ENCODE measurements around the gene POLR2A.

The POLR2A gene

DNA sequence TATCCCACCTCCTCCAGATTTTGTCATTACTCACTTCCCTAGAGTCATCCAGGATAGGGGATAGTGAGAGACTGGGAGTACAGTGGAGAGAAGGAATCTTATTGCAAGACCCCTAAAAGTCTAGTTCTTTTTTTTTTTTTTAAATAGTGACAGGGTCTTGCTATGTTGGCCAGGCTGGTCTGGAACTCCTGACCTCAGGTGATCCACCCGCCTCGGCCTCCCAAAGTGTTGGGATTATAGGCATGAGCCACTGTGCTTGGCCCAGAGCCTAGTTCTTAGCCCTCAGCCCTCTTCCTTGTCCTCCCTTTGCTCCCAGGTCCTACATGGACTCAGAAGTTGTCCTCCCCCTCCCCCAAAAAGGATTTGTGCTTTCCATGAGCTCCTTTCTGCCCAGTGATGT, 42.0 kb upstream of the POLR2A start:
- no peak for DNase-seq (ENCODE audit: low read depth in 1 of 2, low spot score in 1 of 2)
- no peak for TF ChIP-seq JUND (IDR thresholded peaks at IDR 0.05; ENCODE audit: low read depth)
- in situ Hi-C loops (cut with HindIII; ENCODE audit: low pct_unique_long_range_greater_than_20kb, low sequenced_read_pairs) = no loop called here

DNA sequence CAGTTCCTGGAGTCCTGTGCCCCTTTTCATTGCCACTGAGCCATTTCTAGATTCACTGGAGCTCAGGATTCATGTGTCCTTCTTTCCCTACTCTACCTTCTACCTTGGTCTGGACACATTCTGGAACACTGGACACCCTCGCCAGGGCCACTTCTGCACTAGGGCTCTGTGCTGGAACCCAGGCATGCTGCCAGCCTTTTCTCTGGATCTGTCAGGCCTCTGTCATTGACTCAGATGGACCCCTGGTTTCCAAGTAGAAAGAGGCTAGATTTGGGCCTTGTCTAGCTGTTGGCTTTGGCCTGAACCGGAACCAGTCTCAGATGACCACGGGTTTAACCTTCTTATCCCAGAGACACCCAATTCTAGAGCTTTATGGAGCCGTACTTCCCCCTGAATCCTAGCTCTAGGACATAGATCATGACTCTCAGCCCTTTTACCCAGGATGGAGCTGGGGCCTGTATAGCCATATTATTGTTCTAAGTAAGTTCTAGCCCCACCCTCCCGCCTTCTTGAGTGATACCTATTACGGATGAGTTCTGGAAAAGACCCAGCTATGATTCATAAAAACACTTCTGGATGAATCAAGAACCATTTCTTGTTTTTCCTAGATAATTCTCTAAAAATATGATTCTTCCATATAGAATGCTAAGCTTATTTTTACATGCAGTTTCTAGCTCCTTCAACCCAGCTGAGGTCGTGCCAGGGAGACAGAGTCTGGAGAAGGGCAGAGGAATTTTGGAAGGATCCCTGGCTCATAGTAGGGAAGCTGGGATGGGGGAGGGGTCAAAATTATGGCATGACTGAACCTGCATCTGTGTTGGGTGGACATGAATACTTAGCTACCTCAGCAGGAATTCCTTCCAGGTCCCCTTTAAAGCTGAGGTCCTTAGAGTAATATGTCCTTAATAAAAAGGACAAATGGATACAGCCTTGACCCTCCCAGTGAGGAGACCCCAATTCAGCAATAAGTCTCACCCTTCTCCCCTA, 40.4 kb upstream of the POLR2A start:
- in situ Hi-C loops (cut with HindIII; ENCODE audit: low pct_unique_long_range_greater_than_20kb, low sequenced_read_pairs) = no loop called here
- TF ChIP-seq JUND (IDR thresholded peaks at IDR 0.05; ENCODE audit: low read depth) = no peak
- no peak for DNase-seq (ENCODE audit: low read depth in 1 of 2, low spot score in 1 of 2)

DNA sequence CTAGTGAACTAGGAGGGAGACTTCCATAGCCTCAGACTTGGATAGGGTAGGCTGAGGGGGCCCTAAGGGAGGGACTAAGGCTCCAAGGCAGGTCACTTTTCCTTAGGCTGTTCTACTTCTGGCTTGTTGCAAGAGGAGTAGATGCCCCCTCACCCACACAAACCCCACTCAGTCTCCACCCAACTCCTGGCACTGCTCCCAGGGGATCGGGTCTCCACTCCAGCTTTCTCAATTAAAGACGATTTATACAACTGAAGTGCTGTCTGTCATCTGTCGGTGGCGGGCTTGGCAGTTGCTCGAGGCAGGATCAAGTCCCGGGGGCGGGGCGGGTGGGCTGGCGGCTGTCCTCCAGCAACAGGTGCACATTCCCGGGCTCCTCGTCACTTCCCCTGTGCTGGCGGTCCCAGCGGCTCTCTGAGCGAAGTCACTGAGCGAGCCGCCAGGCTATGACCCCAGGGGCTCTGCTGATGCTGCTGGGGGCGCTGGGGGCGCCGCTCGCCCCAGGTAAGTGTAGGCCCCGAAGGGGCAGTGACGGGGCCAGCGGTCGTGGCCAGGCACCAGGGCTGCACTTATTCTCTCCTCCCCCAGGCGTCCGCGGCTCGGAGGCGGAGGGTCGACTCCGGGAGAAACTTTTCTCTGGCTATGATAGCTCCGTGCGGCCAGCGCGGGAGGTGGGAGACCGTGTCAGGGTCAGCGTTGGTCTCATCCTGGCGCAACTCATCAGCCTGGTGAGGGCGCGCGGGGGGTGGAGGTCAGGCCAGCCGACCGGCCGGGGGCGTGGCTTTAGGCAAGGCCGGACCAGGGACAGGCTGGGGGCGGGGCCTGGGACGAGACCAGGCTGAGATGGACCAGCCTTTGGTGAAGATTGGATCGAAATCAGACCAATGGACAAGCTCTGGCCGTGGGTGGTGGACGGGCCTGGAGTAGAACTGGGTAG, 39.2 kb upstream of the POLR2A start, which contains the start of gene CHRNB1:
TSS of gene CHRNB1 (plus strand) at position 380 of the 937 bp plus-strand sequence. CDS start at position 447, 67 bp downstream.
- TF ChIP-seq JUND (IDR thresholded peaks at IDR 0.05; ENCODE audit: low read depth) = no peak
- in situ Hi-C loops (cut with HindIII; ENCODE audit: low pct_unique_long_range_greater_than_20kb, low sequenced_read_pairs) = no loop called here
- DNase-seq (ENCODE audit: low read depth in 1 of 2, low spot score in 1 of 2) = no peak

DNA sequence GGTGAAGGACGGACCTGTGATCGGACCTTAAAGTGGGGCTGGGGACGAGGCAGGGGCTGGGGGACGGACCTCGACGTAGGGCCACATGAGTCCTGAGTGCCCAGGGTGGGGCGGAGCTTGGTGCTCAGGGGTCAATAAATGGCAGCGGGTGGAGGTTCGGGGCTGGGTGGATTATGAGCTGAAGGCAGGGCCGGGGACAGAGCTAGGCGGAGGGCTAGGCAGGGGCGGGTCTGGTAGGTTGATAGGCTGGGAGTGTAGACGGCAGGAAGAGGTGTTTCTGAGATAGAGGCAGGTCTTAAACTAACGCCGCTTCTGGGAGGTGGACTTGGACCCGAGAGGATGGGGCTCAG, 38.6 kb upstream of the POLR2A start:
- no peak for DNase-seq (ENCODE audit: low read depth in 1 of 2, low spot score in 1 of 2)
- in situ Hi-C loops (cut with HindIII; ENCODE audit: low pct_unique_long_range_greater_than_20kb, low sequenced_read_pairs) = no loop called here
- no peak for TF ChIP-seq JUND (IDR thresholded peaks at IDR 0.05; ENCODE audit: low read depth)

DNA sequence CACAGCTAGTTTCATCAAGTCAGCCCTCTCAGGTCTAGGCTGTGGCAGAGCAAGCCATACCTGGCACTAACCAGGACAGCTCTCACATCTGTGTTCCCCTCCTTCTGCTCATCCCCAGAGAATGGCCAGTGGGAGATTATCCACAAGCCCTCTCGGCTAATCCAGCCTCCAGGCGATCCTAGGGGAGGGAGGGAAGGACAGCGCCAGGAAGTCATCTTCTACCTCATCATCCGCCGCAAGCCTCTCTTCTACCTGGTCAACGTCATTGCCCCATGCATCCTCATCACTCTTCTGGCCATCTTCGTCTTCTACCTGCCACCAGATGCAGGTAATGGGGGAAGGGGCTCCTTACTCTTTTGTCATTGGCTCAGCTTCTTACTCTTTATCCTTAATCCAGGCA, 35.7 kb upstream of the POLR2A start:
- no peak for TF ChIP-seq JUND (IDR thresholded peaks at IDR 0.05; ENCODE audit: low read depth)
- in situ Hi-C loops (cut with HindIII; ENCODE audit: low pct_unique_long_range_greater_than_20kb, low sequenced_read_pairs) = no loop called here
- DNase-seq (ENCODE audit: low read depth in 1 of 2, low spot score in 1 of 2) = no peak

DNA sequence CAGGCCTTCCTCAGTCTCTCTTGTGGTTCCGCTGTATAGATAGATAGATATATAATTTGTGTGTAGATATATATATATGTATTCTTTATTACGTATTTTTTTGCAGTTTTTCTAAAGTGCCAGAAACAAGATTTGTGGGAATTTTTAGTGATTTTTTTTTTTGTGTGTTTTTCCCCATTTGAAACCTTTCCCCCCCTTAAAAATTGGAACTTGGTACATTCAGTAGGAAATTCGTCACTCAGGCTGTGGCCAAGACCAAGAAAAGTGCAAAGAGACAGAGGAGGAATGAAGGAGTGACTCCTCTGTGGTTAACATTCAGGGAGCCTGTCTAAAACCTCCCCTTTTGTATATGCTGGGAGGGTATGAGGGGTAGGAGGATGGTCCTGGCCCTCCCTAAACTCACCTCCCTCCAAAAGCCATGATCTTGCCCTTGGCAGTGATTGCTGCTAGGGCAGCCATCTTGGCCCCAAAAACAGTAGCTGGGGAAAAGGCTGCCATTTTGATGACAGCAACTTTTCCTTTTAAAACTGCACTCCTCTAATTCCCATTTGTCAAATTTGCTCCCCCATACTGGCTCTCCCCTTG, 24.1 kb upstream of the POLR2A start:
- TF ChIP-seq JUND (IDR thresholded peaks at IDR 0.05; ENCODE audit: low read depth) = no peak
- in situ Hi-C loops (cut with HindIII; ENCODE audit: low pct_unique_long_range_greater_than_20kb, low sequenced_read_pairs) = no loop called here
- no peak for DNase-seq (ENCODE audit: low read depth in 1 of 2, low spot score in 1 of 2)

DNA sequence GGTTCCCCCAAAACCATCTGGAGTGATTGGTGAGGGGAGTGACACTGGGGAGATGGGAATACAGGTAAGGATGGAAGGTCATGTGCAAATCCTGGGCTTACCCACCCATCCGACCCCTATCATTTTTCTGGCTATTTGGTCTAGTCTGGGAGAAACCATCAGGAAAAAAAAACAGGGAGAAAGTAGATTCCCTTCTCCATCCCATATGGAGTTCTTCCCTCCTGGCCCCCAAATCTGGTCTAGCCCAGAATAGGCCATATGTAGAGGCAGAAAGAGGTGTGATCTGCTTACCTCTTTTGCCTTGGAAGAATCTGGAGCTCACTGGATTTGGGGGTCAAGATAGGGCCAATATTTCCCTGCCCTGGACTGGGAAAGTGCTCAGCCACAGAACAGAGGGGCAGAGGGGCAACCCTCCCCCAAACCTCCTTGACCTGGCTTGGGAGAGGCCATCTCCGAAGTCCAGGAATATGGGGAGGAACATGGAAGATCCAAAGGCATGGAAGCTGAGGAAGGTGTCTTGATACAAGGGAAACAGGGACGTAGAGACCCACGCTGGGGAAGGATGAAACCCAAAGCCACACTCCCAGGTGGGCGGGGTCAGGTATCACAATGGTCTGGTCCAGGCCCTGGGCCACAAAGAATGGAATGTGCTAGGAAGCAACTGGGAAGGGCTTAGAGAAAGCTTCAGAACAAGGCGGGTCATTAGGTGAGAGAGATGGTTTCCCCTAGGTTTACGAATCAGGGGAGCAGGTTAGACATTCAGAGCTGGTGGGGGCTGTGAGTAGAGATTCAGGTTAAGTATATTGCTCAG, 23.1 kb upstream of the POLR2A start:
- in situ Hi-C loops (cut with HindIII; ENCODE audit: low pct_unique_long_range_greater_than_20kb, low sequenced_read_pairs) = no loop called here
- no peak for TF ChIP-seq JUND (IDR thresholded peaks at IDR 0.05; ENCODE audit: low read depth)
- no peak for DNase-seq (ENCODE audit: low read depth in 1 of 2, low spot score in 1 of 2)

DNA sequence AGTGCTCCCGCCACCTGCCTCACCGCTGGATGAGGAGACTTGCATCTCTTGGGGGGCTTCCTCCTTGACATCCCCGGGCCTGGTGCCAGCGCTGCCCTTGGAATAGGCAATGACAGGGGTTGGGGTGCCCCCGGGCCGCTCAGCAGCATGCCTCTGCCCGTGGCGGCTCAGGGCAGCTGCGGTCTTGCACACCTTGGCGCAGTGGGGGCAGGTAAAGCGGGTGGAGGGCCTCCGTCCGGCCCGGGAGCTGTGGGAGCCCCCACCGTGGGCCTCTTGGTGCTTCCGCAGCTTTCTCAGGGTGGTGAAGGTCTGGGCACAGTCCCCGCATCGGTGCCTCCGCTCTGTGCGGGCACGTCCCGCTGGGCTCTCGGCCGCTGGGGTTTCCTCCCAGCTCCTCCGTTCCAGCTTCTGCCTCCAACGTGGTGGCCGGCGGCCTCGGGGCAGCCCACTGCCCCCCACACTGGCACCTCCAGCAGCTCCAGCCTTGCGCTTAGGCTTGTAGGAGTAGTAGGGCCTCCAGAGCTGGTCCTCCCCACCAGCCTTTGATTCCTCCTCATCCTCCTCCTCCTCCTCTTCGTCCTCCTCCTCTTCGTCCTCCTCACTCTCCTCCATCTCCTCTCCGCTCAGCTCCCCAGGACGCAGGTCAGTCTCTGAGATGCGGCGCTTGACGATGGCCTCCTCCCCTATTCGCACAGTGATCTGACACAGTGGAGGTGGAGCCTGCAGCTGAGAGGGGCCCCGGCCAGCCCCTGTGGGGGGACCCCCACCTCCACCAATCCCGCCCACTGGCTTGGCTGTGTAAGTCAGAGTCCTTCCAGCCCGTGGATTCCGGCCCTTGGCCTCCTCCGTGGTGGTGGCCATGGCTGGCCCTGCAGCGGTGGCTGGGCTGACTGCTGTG, 21.4 kb upstream of the POLR2A start:
- TF ChIP-seq JUND (IDR thresholded peaks at IDR 0.05; ENCODE audit: low read depth) = no peak
- no peak for DNase-seq (ENCODE audit: low read depth in 1 of 2, low spot score in 1 of 2)
- in situ Hi-C loops (cut with HindIII; ENCODE audit: low pct_unique_long_range_greater_than_20kb, low sequenced_read_pairs) = no loop called here

DNA sequence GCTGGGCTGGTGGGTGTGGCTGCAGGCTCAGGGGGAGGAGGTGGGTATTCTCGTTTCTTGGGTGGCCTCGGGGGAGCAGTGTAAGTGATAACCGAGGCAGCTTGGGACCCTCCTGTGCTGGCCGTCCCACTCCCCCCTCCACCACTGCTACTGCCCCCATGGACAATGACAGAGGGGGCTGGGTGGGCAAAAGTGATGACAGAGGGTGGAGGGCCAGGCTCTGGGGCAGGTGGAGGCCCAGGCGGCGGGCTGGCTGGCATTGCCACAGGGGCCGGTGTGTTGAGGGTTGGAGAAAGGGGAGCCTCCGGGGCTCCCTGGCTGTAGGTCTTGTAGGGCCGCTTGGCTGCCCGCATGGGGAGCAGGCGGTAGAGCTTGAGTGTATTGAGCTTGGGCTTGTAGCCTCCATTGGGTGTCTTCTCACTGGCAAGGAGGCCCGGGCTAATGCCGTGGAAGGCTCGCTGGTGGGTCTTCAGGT, 20.8 kb upstream of the POLR2A start:
- in situ Hi-C loops (cut with HindIII; ENCODE audit: low pct_unique_long_range_greater_than_20kb, low sequenced_read_pairs) = no loop called here
- TF ChIP-seq JUND (IDR thresholded peaks at IDR 0.05; ENCODE audit: low read depth) = no peak
- DNase-seq (ENCODE audit: low read depth in 1 of 2, low spot score in 1 of 2) = no peak

DNA sequence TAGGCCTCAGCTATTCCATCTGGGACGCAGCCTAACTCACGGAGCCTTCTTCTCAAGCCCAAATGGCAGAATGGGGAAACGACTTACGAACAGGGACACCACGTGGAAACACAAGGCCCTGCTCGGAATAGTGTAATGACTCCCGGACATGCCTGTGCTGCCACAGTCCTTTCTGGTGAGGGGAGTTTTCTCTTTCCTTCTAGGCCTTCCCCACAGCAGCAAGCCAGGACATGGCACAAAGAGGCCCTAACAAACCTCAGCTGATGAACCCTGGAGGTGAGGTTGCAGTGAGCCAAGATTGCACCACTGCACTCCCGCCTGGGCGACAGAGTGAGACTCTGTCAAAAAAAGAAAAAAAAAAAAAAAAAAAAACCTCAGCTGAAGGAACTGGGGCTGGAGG, 20.1 kb upstream of the POLR2A start:
- no peak for DNase-seq (ENCODE audit: low read depth in 1 of 2, low spot score in 1 of 2)
- in situ Hi-C loops (cut with HindIII; ENCODE audit: low pct_unique_long_range_greater_than_20kb, low sequenced_read_pairs) = no loop called here
- no peak for TF ChIP-seq JUND (IDR thresholded peaks at IDR 0.05; ENCODE audit: low read depth)

Data from T47D (cell line).